Uterus (tissue), 4 donors: ENCODE measurements around the gene C4orf50. TPM values are rescaled to one million over a fixed set of nuclear protein-coding genes. Genes with fewer than 3 reads are reported as not detected.
"Not testable (repeated sequence)": the region's sequence is repeated elsewhere in the genome, so short reads cannot be mapped to it uniquely, and the experiment has no call there.

Experiments used
- DNase-seq, 2 donors: peaks; one replicate each; pipeline ENCODE4 v3.0.0-alpha.2; 2019 to 2020
- H3K27ac ChIP-seq, 2 donors: fragments of 200-600 bp; sonication (generic); 1 replicate in 1 of 2; 2 replicates in 1 of 2; pipeline ENCODE4 v1.5.1; 2016 to 2018
- H3K27me3 ChIP-seq, 2 donors: fragments of 200-600 bp; sonication (generic); one replicate each; pipeline ENCODE4 v1.5.1; 2018 to 2019; ENCODE audit warnings: control low read depth in 1 of 2
- H3K36me3 ChIP-seq, 2 donors: fragments of 200-600 bp; sonication (generic); one replicate each; pipeline ENCODE4 v1.5.1; 2019; ENCODE audit warnings: control low read depth in 1 of 2
- H3K4me1 ChIP-seq, 2 donors: fragments of 200-600 bp; sonication (generic); one replicate each; pipeline ENCODE4 v1.5.1; 2018 to 2019; ENCODE audit warnings: control low read depth in 1 of 2
- H3K4me3 ChIP-seq, 2 donors: fragments of 200-600 bp; sonication (generic); 1 replicate in 1 of 2; 2 replicates in 1 of 2; pipeline ENCODE4 v1.5.1; 2018 to 2019; ENCODE audit warnings: mild to moderate bottlenecking in 1 of 2
- H3K9me3 ChIP-seq, 2 donors: fragments of 200-600 bp; sonication (generic); one replicate each; pipeline ENCODE4 v1.5.1; 2019; ENCODE audit warnings: control low read depth in 1 of 2
- POLR2A ChIP-seq, 2 donors: fragments of 450-650 bp; IDR thresholded peaks; one replicate each; pipeline ENCODE4 v1.6.1; 2016; ENCODE audit warnings: antibody characterized with exemption in 2 of 2, mild to moderate bottlenecking in 1 of 2, moderate library complexity in 1 of 2
- intact Hi-C: fragments of 100-400 bp; cut with DNase I; formaldehyde crosslinking; loops from one replicate; pipeline ENCODE4 v1.15.1; 2023; ENCODE audit warnings: low total_unique reads
- total RNA-seq, 4 donors: library from RNA; depleted of rRNA in 3 of 4; stranded (reverse); fragments of >200 nt in 3 of 4; gene quantifications; one replicate each; pipeline versions ENCODE4 v1.1.0 to v1.2.4, GENCODE V29; 2014 to 2023
- TF ChIP-seq, protein P1 (sequence below), 4 experiments: fragments of 200-600 bp in 2 of 4; fragments of 450-650 bp in 2 of 4; sonication (generic) in 2 of 4; IDR thresholded peaks; one replicate each; pipeline ENCODE4 v1.5.1; 2016 to 2019; ENCODE audit warnings: antibody characterized with exemption in 4 of 4, mild to moderate bottlenecking in 2 of 4, moderate library complexity in 1 of 4
- donor health status: DM: yes; HTN: yes; CAD: no.

C4orf50 gene
- total RNA-seq, 4 donors from 2014 or later: under 0.01 to 0.07 TPM; not detected in 2

DNA sequence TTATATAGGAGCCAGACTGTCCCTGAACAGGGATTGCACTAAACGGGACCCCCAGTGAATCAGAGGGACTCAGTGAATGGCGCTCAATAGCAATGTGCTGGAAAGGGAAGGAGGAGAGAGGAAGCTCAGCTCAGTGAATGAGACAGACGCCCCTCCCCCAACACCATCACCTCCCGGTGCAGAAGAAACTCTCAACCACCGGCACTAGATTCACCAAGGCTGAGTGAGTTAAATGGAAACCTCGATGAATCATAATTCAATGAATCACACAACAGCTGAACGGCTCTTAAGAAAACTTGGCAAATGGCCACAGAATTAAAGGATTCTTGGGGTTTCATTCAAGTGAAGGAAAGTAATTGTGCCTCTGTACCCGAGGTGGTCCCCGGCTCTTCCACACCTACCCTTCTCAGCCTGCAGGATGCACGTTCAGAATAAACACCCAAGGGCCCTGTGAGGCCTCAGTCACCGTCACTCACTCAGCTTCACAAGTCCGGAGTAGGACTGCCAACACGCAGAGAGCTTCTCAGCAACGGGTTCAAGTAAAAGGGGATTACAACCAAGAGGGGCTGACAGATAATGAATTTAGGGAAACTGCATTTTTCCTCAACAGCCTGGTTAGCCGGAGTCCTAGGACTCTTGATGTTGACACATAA lies 154.6 kb downstream of the C4orf50 start:
- DNase-seq: no peak
- Histone ChIP-seq H3K4me1 (no peaks in the 10 kb centered on the region), H3K9me3 (no peaks in the 10 kb centered on the region), H3K4me3 (no peak overlapping the region), H3K36me3 (no peaks in the 10 kb centered on the region), H3K27me3 (no peaks in the 10 kb centered on the region), H3K27ac (no peak overlapping the region)
- intact Hi-C loops: no loop called here
- no peak for TF ChIP-seq POLR2A (IDR thresholded peaks at IDR 0.05)
- TF ChIP-seq, protein P1, sequence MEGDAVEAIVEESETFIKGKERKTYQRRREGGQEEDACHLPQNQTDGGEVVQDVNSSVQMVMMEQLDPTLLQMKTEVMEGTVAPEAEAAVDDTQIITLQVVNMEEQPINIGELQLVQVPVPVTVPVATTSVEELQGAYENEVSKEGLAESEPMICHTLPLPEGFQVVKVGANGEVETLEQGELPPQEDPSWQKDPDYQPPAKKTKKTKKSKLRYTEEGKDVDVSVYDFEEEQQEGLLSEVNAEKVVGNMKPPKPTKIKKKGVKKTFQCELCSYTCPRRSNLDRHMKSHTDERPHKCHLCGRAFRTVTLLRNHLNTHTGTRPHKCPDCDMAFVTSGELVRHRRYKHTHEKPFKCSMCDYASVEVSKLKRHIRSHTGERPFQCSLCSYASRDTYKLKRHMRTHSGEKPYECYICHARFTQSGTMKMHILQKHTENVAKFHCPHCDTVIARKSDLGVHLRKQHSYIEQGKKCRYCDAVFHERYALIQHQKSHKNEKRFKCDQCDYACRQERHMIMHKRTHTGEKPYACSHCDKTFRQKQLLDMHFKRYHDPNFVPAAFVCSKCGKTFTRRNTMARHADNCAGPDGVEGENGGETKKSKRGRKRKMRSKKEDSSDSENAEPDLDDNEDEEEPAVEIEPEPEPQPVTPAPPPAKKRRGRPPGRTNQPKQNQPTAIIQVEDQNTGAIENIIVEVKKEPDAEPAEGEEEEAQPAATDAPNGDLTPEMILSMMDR (IDR thresholded peaks at IDR 0.05): no peak

DNA sequence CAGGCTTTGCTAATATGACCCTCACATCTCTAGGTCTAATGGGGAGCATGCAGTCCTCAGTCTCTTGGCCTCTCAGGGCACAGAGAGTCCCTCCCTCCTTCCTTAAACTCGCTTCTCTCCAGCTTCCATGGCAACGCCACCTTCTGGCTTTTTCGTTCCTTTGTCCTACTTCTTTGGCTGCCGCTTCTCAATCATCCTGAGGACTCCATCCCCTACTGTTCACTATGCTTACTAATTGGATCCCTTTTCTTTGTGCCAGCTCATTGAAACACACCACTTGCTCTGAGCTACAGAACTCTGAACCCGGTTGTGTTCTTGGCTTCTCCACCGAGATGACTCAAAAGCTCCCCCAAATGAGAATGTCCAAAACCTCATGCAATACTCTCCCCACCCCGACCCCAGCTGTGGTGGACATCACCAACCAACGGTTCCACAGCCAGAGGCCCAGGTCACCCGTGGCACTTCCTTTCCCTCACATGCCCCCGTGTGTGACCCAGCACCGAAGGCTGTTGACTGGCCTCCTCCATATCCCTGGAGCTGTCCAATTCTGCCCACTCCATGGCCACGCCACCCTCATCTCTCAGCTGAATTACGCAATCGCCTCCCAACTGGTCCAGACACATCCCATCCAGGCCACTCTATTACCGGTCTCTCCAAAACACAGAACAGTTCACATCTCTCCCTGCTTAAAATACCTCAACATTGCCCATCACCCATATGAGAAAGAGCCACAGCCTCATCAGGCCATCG lies 160.0 kb downstream of the C4orf50 start:
- no peaks in the 10 kb centered on the region for H3K4me1 ChIP-seq
- intact Hi-C loops: no loop called here

GRCh38 chr4:5857199-5857598 lies 161.0 kb downstream of the C4orf50 start:
- Histone ChIP-seq H3K36me3 (no peaks in the 10 kb centered on the region), H3K27me3 (no peaks in the 10 kb centered on the region)
- TF ChIP-seq, protein P1 (IDR thresholded peaks at IDR 0.05): no peak
- TF ChIP-seq POLR2A (IDR thresholded peaks at IDR 0.05): no peak

More for the DNA sequence above, 160.0 kb downstream of the C4orf50 start:
- DNase-seq: no peak
- Histone ChIP-seq H3K36me3 (no peaks in the 10 kb centered on the region), H3K27ac (no peak overlapping the region), H3K4me3 (no peak overlapping the region), H3K27me3 (no peaks in the 10 kb centered on the region), H3K9me3 (no peaks in the 10 kb centered on the region)
- TF ChIP-seq, protein P1 (IDR thresholded peaks at IDR 0.05): no peak
- TF ChIP-seq POLR2A (IDR thresholded peaks at IDR 0.05): no peak

DNA sequence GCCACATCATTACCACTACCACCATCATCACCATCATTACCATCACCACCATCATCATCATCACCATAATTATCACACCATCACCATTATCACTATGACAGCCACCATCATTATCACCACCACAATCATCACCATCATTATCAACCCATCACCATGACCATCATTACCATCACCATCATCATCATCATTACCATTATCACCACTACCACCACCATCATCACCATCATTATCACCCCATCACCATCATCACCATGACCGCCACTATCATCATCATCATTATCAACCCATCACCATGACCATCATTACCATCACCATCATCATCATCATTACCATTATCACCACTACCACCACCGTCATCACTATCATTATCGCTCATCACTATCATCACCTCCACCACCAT lies 161.9 kb downstream of the C4orf50 start:
- H3K4me3 ChIP-seq, intact Hi-C loops, H3K36me3 ChIP-seq, H3K27ac ChIP-seq, H3K27me3 ChIP-seq, H3K9me3 ChIP-seq, DNase-seq, H3K4me1 ChIP-seq: not testable (repeated sequence)

More at GRCh38 chr4:5857199-5857598, 161.0 kb downstream of the C4orf50 start:
- H3K4me1 ChIP-seq: no peaks in the 10 kb centered on the region
- intact Hi-C loops: no loop called here
- DNase-seq: no peak
- no peak overlapping the region for H3K27ac ChIP-seq
- H3K9me3 ChIP-seq: no peaks in the 10 kb centered on the region
- H3K4me3 ChIP-seq: no peak overlapping the region

DNA sequence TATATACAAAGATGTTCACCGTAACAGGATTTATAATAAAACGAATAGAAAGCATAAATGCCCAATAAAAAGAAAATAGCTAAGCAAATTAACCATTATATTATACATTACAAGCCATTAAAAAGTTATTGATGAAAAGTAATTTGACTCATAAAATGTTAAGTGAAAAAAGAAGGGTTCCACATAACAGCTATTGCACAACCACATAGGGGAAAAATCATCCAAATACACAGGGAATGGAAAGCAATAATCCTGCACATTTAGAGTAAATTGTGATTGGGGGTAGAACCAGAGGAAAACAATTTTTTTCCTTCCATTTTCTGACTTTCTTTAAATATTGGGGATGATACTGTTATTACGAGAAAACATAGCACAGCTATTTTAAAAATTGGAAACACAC lies 163.3 kb downstream of the C4orf50 start:
- Histone ChIP-seq H3K4me1 (no peaks in the 10 kb centered on the region), H3K36me3 (no peaks in the 10 kb centered on the region), H3K4me3 (no peak overlapping the region), H3K27ac (no peak overlapping the region), H3K27me3 (no peaks in the 10 kb centered on the region), H3K9me3 (no peaks in the 10 kb centered on the region)
- intact Hi-C loops: no loop called here
- TF ChIP-seq, protein P1 (IDR thresholded peaks at IDR 0.05): no peak
- no peak for TF ChIP-seq POLR2A (IDR thresholded peaks at IDR 0.05)
- DNase-seq: no peak
